ENCODE measurements around the gene KLHL17. TPM values are rescaled to one million over a fixed set of nuclear protein-coding genes. Genes with fewer than 3 reads are reported as not detected.

The KLHL17 gene
- total and polyA plus RNA-seq, 10 of the 15 experiments (the other 5 are each of a cell fraction or from before 2014, with no cell fraction given), result 0.03 to 30.6 (median 5.3) TPM

DNA sequence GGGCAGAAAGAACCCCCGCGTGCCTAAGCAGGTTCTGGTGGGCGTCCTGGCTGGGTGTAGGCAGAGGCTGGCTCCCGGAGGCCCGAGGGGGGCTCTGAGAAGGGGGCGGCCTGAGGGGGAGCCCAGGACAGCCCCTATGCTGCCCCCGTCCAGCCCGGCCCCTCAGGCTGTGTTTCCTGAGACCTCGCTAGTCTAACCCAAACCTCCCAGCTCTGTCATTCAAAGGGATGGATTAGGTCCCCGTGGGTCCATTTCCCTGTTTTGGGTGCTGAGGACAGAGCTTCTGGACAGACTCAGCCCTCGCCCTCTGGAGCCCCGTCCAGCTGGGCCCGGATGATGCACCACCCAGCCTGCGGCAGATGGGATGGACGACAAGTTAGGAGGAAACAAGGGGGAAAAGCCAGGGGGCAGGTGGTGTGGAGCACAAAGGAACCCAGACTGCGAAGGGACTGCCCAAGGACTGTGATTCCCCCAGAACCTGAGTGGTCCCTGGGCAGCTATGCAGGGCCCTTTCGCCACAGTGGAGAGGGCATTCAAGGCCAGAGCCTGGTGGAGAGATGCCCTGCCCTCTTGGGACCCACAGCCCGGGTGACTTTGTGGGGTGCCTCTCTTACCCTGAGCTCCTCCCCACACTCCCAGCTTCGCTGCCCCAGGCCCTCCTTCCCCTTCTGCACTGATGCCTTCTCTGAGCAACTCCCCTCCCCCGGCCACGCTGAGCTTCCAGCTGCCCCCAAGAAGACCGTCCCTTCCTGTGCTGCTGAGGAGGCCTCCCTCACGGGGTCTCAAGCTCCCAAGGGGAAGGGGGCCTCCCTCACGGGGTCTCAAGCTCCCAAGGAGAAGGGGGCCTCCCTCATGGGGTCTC, 36.7 kb downstream of the KLHL17 start:
- DNase-seq (ENCODE audit: low read depth, low spot score), result no peak
- POLR2A ChIA-PET, result no interaction called here
- RAD21 ChIA-PET (ENCODE audit: unreplicated experiment), result no interaction called here
- CTCF ChIA-PET, result no interaction called here
- Histone ChIP-seq H3K4me2 (ENCODE audit: control insufficient read depth, insufficient read depth) (no peak overlapping the region), H3K27ac (ENCODE audit: control insufficient read depth, insufficient read depth) (no peak overlapping the region), H2AFZ (ENCODE audit: control insufficient read depth, low read depth, low read length) (no peak overlapping the region), H3K27me3 (replicated peaks in 1 of 2; ENCODE audit: control insufficient read depth in 2 of 2, insufficient read depth in 2 of 2, low read length in 1 of 2) (peaks cover 0 to 17% of the 10 kb centered on the region in 2 experiments; a peak in 2 of 4 replicates), H3K4me1 (ENCODE audit: control insufficient read depth, insufficient read depth, low read length) (peaks cover 21% of the 10 kb centered on the region), H4K20me1 (ENCODE audit: control insufficient read depth, insufficient read depth) (no peaks in the 10 kb centered on the region), H3K36me3 (ENCODE audit: control insufficient read depth in 2 of 2, insufficient read depth in 2 of 2, low read length in 1 of 2) (no peaks in the 10 kb centered on the region), H3K79me2 (ENCODE audit: control insufficient read depth, insufficient read depth, low read length) (no peaks in the 10 kb centered on the region), H3K9me3 (replicated peaks; ENCODE audit: control insufficient read depth, insufficient read depth, low read length) (peaks cover 3% of the 10 kb centered on the region; the same call in 2 of the 3 replicates), H3K9ac (ENCODE audit: control insufficient read depth, insufficient read depth, low read length) (no peak overlapping the region), H3K4me3 (no peak overlapping the region)
- no peak for FAIRE-seq
- BruUV-seq (replicated peaks), result no TSS peak
- no peak for ATAC-seq
- in situ Hi-C loops (cut with MboI) (no loop called here), intact Hi-C loops (cut with micrococcal nuclease; ENCODE audit: unreplicated experiment) (no loop called here)
- TF ChIP-seq, protein P1, sequence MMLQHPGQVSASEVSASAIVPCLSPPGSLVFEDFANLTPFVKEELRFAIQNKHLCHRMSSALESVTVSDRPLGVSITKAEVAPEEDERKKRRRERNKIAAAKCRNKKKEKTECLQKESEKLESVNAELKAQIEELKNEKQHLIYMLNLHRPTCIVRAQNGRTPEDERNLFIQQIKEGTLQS (IDR thresholded peaks at IDR 0.05; ENCODE audit: borderline replicate concordance, extremely low read depth, low read depth, low read length), result no peak
- TF ChIP-seq CREM (IDR thresholded peaks at IDR 0.05; ENCODE audit: low read depth) (no peak), TCF7 (IDR thresholded peaks at IDR 0.05; ENCODE audit: borderline replicate concordance) (no peak)
- TF ChIP-seq, protein P2, sequence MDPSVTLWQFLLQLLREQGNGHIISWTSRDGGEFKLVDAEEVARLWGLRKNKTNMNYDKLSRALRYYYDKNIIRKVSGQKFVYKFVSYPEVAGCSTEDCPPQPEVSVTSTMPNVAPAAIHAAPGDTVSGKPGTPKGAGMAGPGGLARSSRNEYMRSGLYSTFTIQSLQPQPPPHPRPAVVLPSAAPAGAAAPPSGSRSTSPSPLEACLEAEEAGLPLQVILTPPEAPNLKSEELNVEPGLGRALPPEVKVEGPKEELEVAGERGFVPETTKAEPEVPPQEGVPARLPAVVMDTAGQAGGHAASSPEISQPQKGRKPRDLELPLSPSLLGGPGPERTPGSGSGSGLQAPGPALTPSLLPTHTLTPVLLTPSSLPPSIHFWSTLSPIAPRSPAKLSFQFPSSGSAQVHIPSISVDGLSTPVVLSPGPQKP (IDR thresholded peaks at IDR 0.05; ENCODE audit: low read depth, low read length), result no peak
- SMC1A ChIA-PET (ENCODE audit: uncharacterized antibody, unreplicated experiment), result interaction anchor here (0.7 to 1.3 kb wide), 3 partner anchors 13 to 16 kb away, joined by 3 read pairs; partner anchors contain the start of gene ISG15
- 46% methylated on average over 23 of the region's 24 CpGs for WGBS (ENCODE audit: insufficient coverage, insufficient replicate concordance, low lambda C conversion rate, missing lambda C conversion rate)

DNA sequence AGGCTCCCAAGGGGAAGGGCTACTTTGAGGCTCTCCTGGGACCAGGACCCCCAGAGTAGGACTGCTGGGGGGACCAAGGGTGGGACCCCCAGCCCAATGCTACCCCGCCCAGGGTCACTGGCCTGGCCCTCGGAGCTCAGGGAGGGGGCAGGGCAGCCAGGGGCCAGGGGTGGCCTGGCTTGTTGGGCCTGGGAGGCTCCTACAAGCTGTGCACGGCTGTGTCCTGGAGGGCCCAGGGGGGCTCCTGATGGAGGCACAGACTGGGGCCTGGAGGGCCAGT, 37.3 kb downstream of the KLHL17 start:
- intact Hi-C loops (cut with micrococcal nuclease; ENCODE audit: unreplicated experiment), result no loop called here
- Histone ChIP-seq H3K27me3 (replicated peaks in 1 of 2; ENCODE audit: control insufficient read depth in 2 of 2, insufficient read depth in 2 of 2, low read length in 1 of 2) (peaks cover 0 to 17% of the 10 kb centered on the region in 2 experiments; a peak in 2 of 4 replicates), H3K9ac (ENCODE audit: control insufficient read depth, insufficient read depth, low read length) (no peak overlapping the region), H3K4me1 (ENCODE audit: control insufficient read depth, insufficient read depth, low read length) (peaks cover 22% of the 10 kb centered on the region), H4K20me1 (ENCODE audit: control insufficient read depth, insufficient read depth) (no peaks in the 10 kb centered on the region), H3K9me3 (replicated peaks; ENCODE audit: control insufficient read depth, insufficient read depth, low read length) (peaks cover 3% of the 10 kb centered on the region; the same call in 2 of the 3 replicates), H3K4me2 (ENCODE audit: control insufficient read depth, insufficient read depth) (no peak overlapping the region), H2AFZ (ENCODE audit: control insufficient read depth, low read depth, low read length) (no peak overlapping the region), H3K4me3 (no peak overlapping the region), H3K36me3 (ENCODE audit: control insufficient read depth in 2 of 2, insufficient read depth in 2 of 2, low read length in 1 of 2) (no peaks in the 10 kb centered on the region), H3K27ac (ENCODE audit: control insufficient read depth, insufficient read depth) (no peak overlapping the region), H3K79me2 (ENCODE audit: control insufficient read depth, insufficient read depth, low read length) (no peaks in the 10 kb centered on the region)
- in situ Hi-C loops (cut with MboI), result no loop called here
- RAD21 ChIA-PET (ENCODE audit: unreplicated experiment), result no interaction called here
- TF ChIP-seq KAT2A (conservative IDR thresholded peaks at IDR 0.05; ENCODE audit: control insufficient read depth, low read depth, low read length), result no peak
- no peak for TF ChIP-seq SPI1 (IDR thresholded peaks at IDR 0.05; ENCODE audit: borderline replicate concordance, insufficient read depth, low read depth, low read length)
- no peak for TF ChIP-seq ZNF24 (IDR thresholded peaks at IDR 0.05)
- TF ChIP-seq, protein P3, sequence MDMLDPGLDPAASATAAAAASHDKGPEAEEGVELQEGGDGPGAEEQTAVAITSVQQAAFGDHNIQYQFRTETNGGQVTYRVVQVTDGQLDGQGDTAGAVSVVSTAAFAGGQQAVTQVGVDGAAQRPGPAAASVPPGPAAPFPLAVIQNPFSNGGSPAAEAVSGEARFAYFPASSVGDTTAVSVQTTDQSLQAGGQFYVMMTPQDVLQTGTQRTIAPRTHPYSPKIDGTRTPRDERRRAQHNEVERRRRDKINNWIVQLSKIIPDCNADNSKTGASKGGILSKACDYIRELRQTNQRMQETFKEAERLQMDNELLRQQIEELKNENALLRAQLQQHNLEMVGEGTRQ (IDR thresholded peaks at IDR 0.05; ENCODE audit: borderline replicate concordance, low read depth, low read length), result no peak
- no peak for TF ChIP-seq RELA (IDR thresholded peaks at IDR 0.05; ENCODE audit: borderline replicate concordance, partially characterized antibody)
- no peak for TF ChIP-seq POLR2A (IDR thresholded peaks at IDR 0.05; ENCODE audit: low read depth, low read length)
- TF ChIP-seq RB1 (IDR thresholded peaks at IDR 0.05; ENCODE audit: borderline replicate concordance), result no peak
- DNase-seq (ENCODE audit: low read depth, low spot score), result no peak
- FAIRE-seq, result no peak
- POLR2A ChIA-PET, result no interaction called here
- SMC1A ChIA-PET (ENCODE audit: uncharacterized antibody, unreplicated experiment), result interaction anchor here (0.7 to 1.3 kb wide), 3 partner anchors 13 to 16 kb away, joined by 3 read pairs; partner anchors contain the start of gene ISG15
- no TSS peak for BruUV-seq (replicated peaks)
- WGBS (ENCODE audit: insufficient coverage, insufficient replicate concordance, low lambda C conversion rate, missing lambda C conversion rate), result 56% methylated on average over 2 of the region's 3 CpGs
- CTCF ChIA-PET, result no interaction called here
- no peak for ATAC-seq
